GM18873 (cell line): ENCODE data around the gene OR6K3.
"Not testable (repeated sequence)": the region's sequence is repeated elsewhere in the genome, so short reads cannot be mapped to it uniquely, and the experiment has no call there.

ENCODE experiments used
- ATAC-seq: cut with Tn5 transposase; IDR thresholded peaks from one replicate; pipeline ENCODE4 v1.9.1; 2021; ENCODE audit warnings: mild to moderate bottlenecking, moderate library complexity, moderate number of reproducible peaks; ENCODE audit not compliant: unreplicated experiment, low FRiP score

Gene OR6K3

GRCh38 chr1:158688343-158688742 is 32.2 kb downstream of the OR6K3 start:
- ATAC-seq = not testable (repeated sequence)

GRCh38 chr1:158687037-158687436 is 33.5 kb downstream of the OR6K3 start:
- no peak for ATAC-seq

GRCh38 chr1:158686111-158687009 is 34.2 kb downstream of the OR6K3 start, which contains the start of gene SPTA1:
SPTA1 (minus strand) TSS chr1:158686715; CDS start chr1:158686517, 198 bp downstream.
- ATAC-seq = no peak

GRCh38 chr1:158685085-158685484 is 35.4 kb downstream of the OR6K3 start:
- no peak for ATAC-seq

- ATAC-seq = no peak
Measured at GRCh38 chr1:158681606-158682005, 38.9 kb downstream of the OR6K3 start.

GRCh38 chr1:158679289-158679688 is 41.2 kb downstream of the OR6K3 start:
- ATAC-seq = no peak

GRCh38 chr1:158675563-158676323 is 44.8 kb downstream of the OR6K3 start:
- ATAC-seq = no peak

- ATAC-seq = no peak
Measured at GRCh38 chr1:158674302-158674701, 46.2 kb downstream of the OR6K3 start.
